ENCODE data around the gene DCAF12. TPM values are rescaled to one million over a fixed set of nuclear protein-coding genes. Genes with fewer than 3 reads are reported as not detected.
A peak's percentile ranks its signal among the peaks of the same experiment; 100 is the strongest.

DCAF12 gene
- total and polyA plus RNA-seq, 5 donors from 2014 or later = 21.0 to 28.2 (median 24.1) TPM

DNA sequence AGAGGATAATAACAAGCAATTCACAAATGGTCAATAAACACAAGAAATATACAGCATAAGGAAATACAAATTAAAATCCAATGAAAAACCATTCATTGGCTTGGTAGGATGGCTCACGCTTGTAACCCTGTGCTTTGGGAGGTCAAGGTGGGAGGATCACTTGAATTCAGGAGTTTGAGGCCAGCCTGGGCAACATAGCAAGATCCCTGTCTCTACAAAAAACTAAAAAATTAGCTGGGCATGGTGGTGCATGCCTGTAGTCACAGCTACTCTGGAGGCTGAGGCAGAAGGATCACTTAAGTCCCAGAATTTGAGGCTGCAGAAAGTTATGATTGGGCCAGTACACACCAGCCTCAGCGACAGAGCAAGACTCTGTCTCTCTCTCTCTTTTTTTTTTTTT lies 31.4 kb upstream of the DCAF12 start:
- DNase-seq = no peak
- Mint-ChIP-seq H3K27ac (no peak overlapping the region), H3K36me3 (no peaks in the 10 kb centered on the region), H3K4me3 (no peak overlapping the region), H3K4me1 (no peaks in the 10 kb centered on the region), H3K27me3 (peaks cover 9% of the 10 kb centered on the region), H3K9me3 (peaks cover 0 to 1% (median 0%) of the 10 kb centered on the region in 7 donors)
- Histone ChIP-seq H3K27me3 (ENCODE audit: control insufficient read depth, insufficient read depth, low read length) (no peaks in the 10 kb centered on the region), H3K4me1 (ENCODE audit: control insufficient read depth, insufficient read depth, low read length, poor library complexity, severe bottlenecking) (no peaks in the 10 kb centered on the region), H3K36me3 (ENCODE audit: control insufficient read depth, insufficient read depth, low read length) (no peaks in the 10 kb centered on the region), H3K27ac (ENCODE audit: insufficient read depth, low read length, poor library complexity, severe bottlenecking) (no peak overlapping the region), H3K4me3 (ENCODE audit: low read depth, low read length) (no peak overlapping the region), H3K9me3 (ENCODE audit: control insufficient read depth in 2 of 2, low read length in 2 of 2) (no peaks in the 10 kb centered on the region)
- no peak for ATAC-seq (ENCODE audit: low read depth in 2 of 2)

DNA sequence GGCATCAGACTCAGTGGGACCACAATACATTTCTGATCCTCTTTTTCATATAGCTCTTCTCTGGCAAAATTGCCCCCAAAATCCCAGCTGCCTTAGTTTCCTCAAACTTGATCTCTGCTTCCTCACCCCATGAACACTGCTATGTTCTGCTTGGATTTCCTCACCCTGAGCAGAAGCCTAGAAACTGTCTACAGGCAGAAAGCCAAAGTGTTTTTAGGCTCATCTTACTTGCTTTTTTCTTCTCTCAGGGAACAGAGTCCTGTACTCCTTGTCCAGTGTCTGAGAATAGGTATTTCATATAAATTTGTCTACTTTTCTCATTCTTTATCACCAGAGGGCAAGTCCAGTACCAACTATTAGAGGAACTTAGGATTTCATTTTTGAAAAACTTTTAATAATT lies 30.8 kb upstream of the DCAF12 start:
- Histone ChIP-seq H3K27me3 (ENCODE audit: control insufficient read depth, insufficient read depth, low read length) (no peaks in the 10 kb centered on the region), H3K36me3 (ENCODE audit: control insufficient read depth, insufficient read depth, low read length) (no peaks in the 10 kb centered on the region), H3K9me3 (ENCODE audit: control insufficient read depth in 2 of 2, low read length in 2 of 2) (no peaks in the 10 kb centered on the region), H3K27ac (ENCODE audit: insufficient read depth, low read length, poor library complexity, severe bottlenecking) (no peak overlapping the region), H3K4me3 (ENCODE audit: low read depth, low read length) (no peak overlapping the region), H3K4me1 (ENCODE audit: control insufficient read depth, insufficient read depth, low read length, poor library complexity, severe bottlenecking) (no peaks in the 10 kb centered on the region)
- DNase-seq = no peak
- no peak overlapping the region for H3K4me3 Mint-ChIP-seq
- H3K4me1 Mint-ChIP-seq = no peaks in the 10 kb centered on the region
- H3K9me3 Mint-ChIP-seq = peaks cover 0 to 1% (median 0%) of the 10 kb centered on the region in 7 donors
- no peak overlapping the region for H3K27ac Mint-ChIP-seq
- H3K36me3 Mint-ChIP-seq = no peaks in the 10 kb centered on the region
- H3K27me3 Mint-ChIP-seq = peaks cover 9% of the 10 kb centered on the region
- ATAC-seq (ENCODE audit: low read depth in 2 of 2) = no peak

GRCh38 chr9:34154057-34154456 lies 27.6 kb upstream of the DCAF12 start:
- Histone ChIP-seq H3K27me3 (ENCODE audit: control insufficient read depth, insufficient read depth, low read length) (no peaks in the 10 kb centered on the region), H3K9me3 (ENCODE audit: control insufficient read depth in 2 of 2, low read length in 2 of 2) (no peaks in the 10 kb centered on the region), H3K27ac (ENCODE audit: insufficient read depth, low read length, poor library complexity, severe bottlenecking) (no peak overlapping the region), H3K36me3 (ENCODE audit: control insufficient read depth, insufficient read depth, low read length) (no peaks in the 10 kb centered on the region), H3K4me1 (ENCODE audit: control insufficient read depth, insufficient read depth, low read length, poor library complexity, severe bottlenecking) (no peaks in the 10 kb centered on the region), H3K4me3 (ENCODE audit: low read depth, low read length) (no peak overlapping the region)
- Mint-ChIP-seq H3K27me3 (peaks cover 9% of the 10 kb centered on the region), H3K9me3 (peaks cover 0 to 1% (median 0%) of the 10 kb centered on the region in 7 donors), H3K4me1 (peaks cover 0 to 5% (median 0%) of the 10 kb centered on the region in 4 donors), H3K4me3 (no peak overlapping the region), H3K27ac (no peak overlapping the region), H3K36me3 (no peaks in the 10 kb centered on the region)
- DNase-seq (no peak), ATAC-seq (ENCODE audit: low read depth in 2 of 2) (no peak)

- peak overlapping the region in 2 of 3 donors; percentile 15 to 47 for H3K27ac Mint-ChIP-seq
- no peak overlapping the region for H3K4me3 Mint-ChIP-seq
- H3K36me3 Mint-ChIP-seq = no peaks in the 10 kb centered on the region
- H3K36me3 ChIP-seq (ENCODE audit: control insufficient read depth, insufficient read depth, low read length) = no peaks in the 10 kb centered on the region
- peaks cover 0 to 1% (median 0%) of the 10 kb centered on the region in 7 donors for H3K9me3 Mint-ChIP-seq
- ATAC-seq (ENCODE audit: low read depth in 2 of 2) = no peak
- H3K4me1 ChIP-seq (ENCODE audit: control insufficient read depth, insufficient read depth, low read length, poor library complexity, severe bottlenecking) = no peaks in the 10 kb centered on the region
- no peak overlapping the region for H3K4me3 ChIP-seq (ENCODE audit: low read depth, low read length)
- no peaks in the 10 kb centered on the region for H3K9me3 ChIP-seq (ENCODE audit: control insufficient read depth in 2 of 2, low read length in 2 of 2)
- H3K27ac ChIP-seq (ENCODE audit: insufficient read depth, low read length, poor library complexity, severe bottlenecking) = no peak overlapping the region
- peaks cover 0 to 5% (median 0%) of the 10 kb centered on the region in 4 donors for H3K4me1 Mint-ChIP-seq
- peaks cover 15% of the 10 kb centered on the region for H3K27me3 Mint-ChIP-seq
- DNase-seq = no peak
- no peaks in the 10 kb centered on the region for H3K27me3 ChIP-seq (ENCODE audit: control insufficient read depth, insufficient read depth, low read length)
These were observed 24.9 kb upstream of the DCAF12 start for GRCh38 chr9:34151398-34151797.

- no peaks in the 10 kb centered on the region for H3K4me1 ChIP-seq (ENCODE audit: control insufficient read depth, insufficient read depth, low read length, poor library complexity, severe bottlenecking)
- no peaks in the 10 kb centered on the region for H3K36me3 ChIP-seq (ENCODE audit: control insufficient read depth, insufficient read depth, low read length)
- Mint-ChIP-seq H3K9me3 (no peaks in the 10 kb centered on the region), H3K36me3 (no peaks in the 10 kb centered on the region), H3K4me3 (no peak overlapping the region), H3K27ac (no peak overlapping the region), H3K4me1 (peaks cover 0 to 5% (median 0%) of the 10 kb centered on the region in 4 donors), H3K27me3 (peaks cover 10% of the 10 kb centered on the region)
- ATAC-seq (ENCODE audit: low read depth in 2 of 2) (no peak), DNase-seq (no peak)
- no peak overlapping the region for H3K4me3 ChIP-seq (ENCODE audit: low read depth, low read length)
- H3K9me3 ChIP-seq (ENCODE audit: control insufficient read depth in 2 of 2, low read length in 2 of 2) = no peaks in the 10 kb centered on the region
- no peaks in the 10 kb centered on the region for H3K27me3 ChIP-seq (ENCODE audit: control insufficient read depth, insufficient read depth, low read length)
- H3K27ac ChIP-seq (ENCODE audit: insufficient read depth, low read length, poor library complexity, severe bottlenecking) = no peak overlapping the region
These were observed 18.7 kb upstream of the DCAF12 start for GRCh38 chr9:34145165-34145564.

DNA sequence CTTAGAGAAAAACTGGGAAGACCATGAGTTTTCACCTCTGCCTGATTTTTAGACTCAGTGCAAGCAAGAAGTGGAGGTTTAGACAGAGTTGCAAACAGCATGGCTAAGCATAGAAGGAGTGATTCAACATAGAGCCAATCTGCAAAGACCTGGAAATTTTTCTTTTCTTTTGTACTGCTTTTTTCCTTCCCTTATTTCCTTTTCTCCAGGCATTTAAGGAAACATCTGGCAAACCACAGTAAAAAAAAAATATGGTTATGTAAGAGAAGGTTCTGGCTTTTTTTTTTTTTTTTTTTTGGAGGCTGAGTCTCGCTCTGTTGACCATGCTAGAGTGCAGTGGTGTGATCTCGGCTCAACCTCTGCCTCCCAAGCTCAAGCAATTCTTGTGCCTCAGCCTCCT lies 16.6 kb upstream of the DCAF12 start:
- H3K27ac Mint-ChIP-seq = no peak overlapping the region
- H3K36me3 Mint-ChIP-seq = no peaks in the 10 kb centered on the region
- Histone ChIP-seq H3K36me3 (ENCODE audit: control insufficient read depth, insufficient read depth, low read length) (no peaks in the 10 kb centered on the region), H3K4me3 (ENCODE audit: low read depth, low read length) (no peak overlapping the region), H3K9me3 (ENCODE audit: control insufficient read depth in 2 of 2, low read length in 2 of 2) (no peaks in the 10 kb centered on the region), H3K27ac (ENCODE audit: insufficient read depth, low read length, poor library complexity, severe bottlenecking) (no peak overlapping the region), H3K4me1 (ENCODE audit: control insufficient read depth, insufficient read depth, low read length, poor library complexity, severe bottlenecking) (no peaks in the 10 kb centered on the region), H3K27me3 (ENCODE audit: control insufficient read depth, insufficient read depth, low read length) (no peaks in the 10 kb centered on the region)
- peaks cover 15% of the 10 kb centered on the region for H3K27me3 Mint-ChIP-seq
- H3K4me1 Mint-ChIP-seq = peaks cover 0 to 7% (median 1%) of the 10 kb centered on the region in 4 donors
- ATAC-seq (ENCODE audit: low read depth in 2 of 2) = no peak
- no peaks in the 10 kb centered on the region for H3K9me3 Mint-ChIP-seq
- H3K4me3 Mint-ChIP-seq = no peak overlapping the region
- DNase-seq = no peak

DNA sequence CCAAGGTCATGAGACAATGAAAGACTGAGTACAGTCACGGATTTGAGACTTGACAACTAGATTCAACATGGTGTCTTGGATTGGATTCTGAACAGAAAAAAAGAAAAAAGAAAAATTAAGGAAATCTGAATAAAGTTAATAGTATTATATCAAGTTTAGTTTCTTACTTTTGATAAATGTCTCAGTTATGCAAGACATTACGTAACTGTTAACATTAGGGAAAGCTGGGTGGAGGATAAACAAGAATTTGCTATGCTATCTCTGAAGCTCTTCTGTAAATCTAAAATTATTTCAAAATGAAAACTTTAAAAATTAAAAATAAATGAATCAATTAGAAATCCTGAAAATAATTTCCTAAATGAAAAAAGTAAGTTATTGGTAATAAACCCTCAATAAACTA lies 14.4 kb upstream of the DCAF12 start:
- Mint-ChIP-seq H3K4me1 (peaks cover 0 to 7% (median 1%) of the 10 kb centered on the region in 4 donors), H3K27ac (no peak overlapping the region), H3K9me3 (no peaks in the 10 kb centered on the region), H3K36me3 (no peaks in the 10 kb centered on the region), H3K4me3 (no peak overlapping the region), H3K27me3 (peaks cover 9% of the 10 kb centered on the region)
- Histone ChIP-seq H3K4me3 (ENCODE audit: low read depth, low read length) (no peak overlapping the region), H3K4me1 (ENCODE audit: control insufficient read depth, insufficient read depth, low read length, poor library complexity, severe bottlenecking) (no peaks in the 10 kb centered on the region), H3K27ac (ENCODE audit: insufficient read depth, low read length, poor library complexity, severe bottlenecking) (no peak overlapping the region), H3K9me3 (ENCODE audit: control insufficient read depth in 2 of 2, low read length in 2 of 2) (no peaks in the 10 kb centered on the region), H3K27me3 (ENCODE audit: control insufficient read depth, insufficient read depth, low read length) (no peaks in the 10 kb centered on the region), H3K36me3 (ENCODE audit: control insufficient read depth, insufficient read depth, low read length) (no peaks in the 10 kb centered on the region)
- ATAC-seq (ENCODE audit: low read depth in 2 of 2) = no peak
- DNase-seq = no peak

- H3K36me3 Mint-ChIP-seq = no peaks in the 10 kb centered on the region
- DNase-seq (peak in 1 of 3 donors; percentile 32), ATAC-seq (ENCODE audit: low read depth in 2 of 2) (no peak)
- Histone ChIP-seq H3K9me3 (ENCODE audit: control insufficient read depth in 2 of 2, low read length in 2 of 2) (no peaks in the 10 kb centered on the region), H3K36me3 (ENCODE audit: control insufficient read depth, insufficient read depth, low read length) (no peaks in the 10 kb centered on the region), H3K27me3 (ENCODE audit: control insufficient read depth, insufficient read depth, low read length) (no peaks in the 10 kb centered on the region), H3K27ac (ENCODE audit: insufficient read depth, low read length, poor library complexity, severe bottlenecking) (no peak overlapping the region), H3K4me1 (ENCODE audit: control insufficient read depth, insufficient read depth, low read length, poor library complexity, severe bottlenecking) (no peaks in the 10 kb centered on the region), H3K4me3 (ENCODE audit: low read depth, low read length) (no peak overlapping the region)
- peaks cover 0 to 7% (median 1%) of the 10 kb centered on the region in 4 donors for H3K4me1 Mint-ChIP-seq
- no peaks in the 10 kb centered on the region for H3K9me3 Mint-ChIP-seq
- no peak overlapping the region for H3K4me3 Mint-ChIP-seq
- no peak overlapping the region for H3K27ac Mint-ChIP-seq
- peaks cover 9% of the 10 kb centered on the region for H3K27me3 Mint-ChIP-seq
These were observed 13.1 kb upstream of the DCAF12 start for GRCh38 chr9:34139477-34140146.

Data from CD4-positive, CD25-positive, alpha-beta regulatory T cell (primary cell).